NOMO-1 treated with dmso at 0.1 percent for 144 hours (cell line): ENCODE results near the gene GPR142.
"Not testable (repeated sequence)": the region's sequence is repeated elsewhere in the genome, so short reads cannot be mapped to it uniquely, and the experiment has no call there.

Experiments
- DNase-seq: peaks from one replicate; lab custom pipeline; 2025; ENCODE audit not compliant: unreplicated experiment; lab: John Stamatoyannopoulos, UW

Gene GPR142

DNA sequence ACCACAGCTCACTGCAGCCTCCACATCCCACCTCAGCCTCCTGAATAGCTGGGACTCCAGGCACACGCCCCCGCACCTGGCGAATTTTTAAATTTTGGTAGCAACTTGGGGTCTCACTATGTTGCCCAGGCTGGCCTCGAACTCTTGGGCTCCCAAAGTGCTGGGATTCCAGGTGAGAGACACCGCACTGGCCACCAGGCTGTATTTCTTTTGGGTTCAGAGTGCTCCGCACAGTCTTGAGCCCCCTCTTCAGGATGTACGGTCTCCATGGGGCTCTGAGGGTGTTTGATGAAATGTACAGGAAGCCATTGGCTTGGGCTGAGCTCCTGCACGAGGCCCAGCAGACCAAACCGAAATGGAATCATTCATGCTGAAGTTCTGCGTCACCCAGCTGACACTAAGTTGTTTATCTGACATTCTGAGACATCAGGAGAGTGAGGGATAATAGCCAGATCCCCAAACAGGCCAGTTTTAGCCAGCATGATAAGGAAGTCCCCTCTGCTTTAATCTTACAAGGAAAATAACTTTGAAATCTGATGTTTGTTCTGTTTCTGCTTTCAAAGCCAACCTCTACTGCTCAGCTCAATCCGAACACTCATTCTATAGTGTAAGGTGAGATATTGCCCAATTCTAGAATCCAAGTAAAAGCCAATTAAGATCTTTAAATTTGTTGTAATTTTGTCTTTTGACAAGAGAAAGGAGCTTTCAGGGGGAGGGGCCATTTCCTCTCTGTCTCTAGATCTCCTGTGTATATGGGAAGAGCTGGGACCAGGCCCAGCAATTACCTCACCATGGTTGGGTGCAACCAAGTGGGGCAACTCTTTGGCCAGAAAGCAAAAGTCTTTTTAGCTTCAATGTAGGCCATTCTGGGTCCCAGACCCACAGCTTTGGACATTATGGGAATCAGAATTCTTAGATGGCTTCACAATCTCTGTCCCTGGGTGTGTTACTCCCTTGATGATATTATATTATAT, 23.7 kb downstream of the GPR142 start:
- DNase-seq, result no peak

GRCh38 chr17:74391771-74392170, 24.5 kb downstream of the GPR142 start:
- DNase-seq, result no peak

DNA sequence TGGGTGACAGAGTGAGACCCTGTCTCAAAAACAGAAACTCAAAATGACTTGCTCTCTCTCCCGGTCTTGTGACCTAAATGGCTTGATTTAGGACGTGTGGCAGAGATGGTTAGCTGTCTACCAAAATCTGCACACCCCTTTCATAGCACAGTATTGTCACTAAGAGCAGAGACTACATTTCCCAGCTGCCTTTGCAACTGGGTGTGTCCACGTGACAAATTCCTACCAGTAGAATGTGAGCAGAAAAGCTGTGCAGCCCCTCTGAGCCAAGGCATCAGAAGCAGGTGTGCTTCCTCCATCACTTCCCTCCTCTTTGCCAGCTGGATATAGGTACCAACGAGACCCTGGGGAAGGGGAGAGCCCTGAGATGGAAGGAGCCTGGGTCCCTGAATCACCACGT, 25.5 kb downstream of the GPR142 start:
- DNase-seq, result no peak

GRCh38 chr17:74393346-74393942, 26.1 kb downstream of the GPR142 start:
- DNase-seq, result no peak

GRCh38 chr17:74394275-74394950, 27.1 kb downstream of the GPR142 start:
- DNase-seq, result no peak

- DNase-seq, result no peak
Measured at GRCh38 chr17:74394977-74395376, 27.7 kb downstream of the GPR142 start.

DNA sequence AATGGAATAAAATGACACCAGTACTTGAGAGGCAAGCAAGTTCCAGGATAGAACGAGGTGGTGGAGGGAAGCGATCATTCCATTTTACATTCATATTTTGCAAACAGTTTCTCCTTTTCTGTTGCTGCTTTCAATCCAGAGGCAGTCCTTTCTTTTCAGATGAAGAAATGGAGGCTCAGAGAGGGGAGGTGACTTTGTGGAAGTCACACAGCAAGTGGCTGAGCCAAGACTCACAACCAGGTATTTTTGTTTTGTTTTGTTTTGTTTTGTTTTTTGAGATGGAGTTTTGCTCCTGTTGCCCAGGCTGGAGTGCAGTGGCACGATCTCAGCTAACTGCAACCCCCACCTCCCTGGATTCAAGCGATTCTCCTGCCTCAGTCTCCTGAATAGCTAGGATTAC, 29.3 kb downstream of the GPR142 start:
- DNase-seq, result no peak

DNA sequence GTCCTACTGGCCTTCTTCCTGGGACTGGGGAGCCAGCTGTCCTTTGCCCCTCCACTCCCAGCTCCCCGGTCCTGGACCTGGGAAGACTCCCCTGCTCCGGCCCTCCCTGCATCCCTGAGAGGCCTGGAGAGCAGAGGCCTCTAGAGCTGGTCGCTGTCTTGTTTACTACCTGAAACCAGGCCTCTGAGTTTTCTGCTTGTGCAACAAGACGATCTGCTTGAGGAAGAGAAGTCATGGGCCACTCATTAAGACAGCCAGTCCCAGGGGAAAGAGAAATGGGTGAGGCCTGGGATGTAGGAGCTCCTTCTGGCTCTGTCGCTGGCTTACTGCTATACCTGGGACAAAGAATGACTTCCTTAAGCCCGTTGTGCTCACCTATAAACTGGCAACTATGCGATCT, 34.7 kb downstream of the GPR142 start:
- DNase-seq, result no peak

GRCh38 chr17:74403512-74404137, 36.3 kb downstream of the GPR142 start:
- DNase-seq, result no peak

GRCh38 chr17:74404218-74404617, 36.9 kb downstream of the GPR142 start:
- no peak for DNase-seq

DNA sequence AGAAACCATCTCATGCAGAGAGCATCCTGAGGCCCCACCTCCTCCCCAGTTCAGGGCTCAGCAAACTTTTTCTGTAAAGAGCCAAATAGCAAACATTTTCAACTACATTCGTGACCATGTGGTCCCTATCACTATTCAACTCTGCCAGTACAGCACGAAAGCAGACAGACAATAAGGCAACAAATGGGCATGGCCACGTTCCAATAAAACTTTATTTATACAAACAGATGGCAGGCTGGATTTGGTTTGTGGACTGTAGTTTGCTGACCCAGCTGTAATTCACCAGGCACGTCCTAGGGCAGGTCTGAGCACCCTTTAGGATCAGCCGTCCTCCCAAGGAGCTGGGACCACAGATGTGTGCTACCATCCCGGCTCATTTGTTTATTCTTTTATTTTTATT, 37.5 kb downstream of the GPR142 start:
- no peak for DNase-seq

GRCh38 chr17:74405311-74405710, 38.0 kb downstream of the GPR142 start:
- not testable (repeated sequence) for DNase-seq

GRCh38 chr17:74407384-74407783, 40.1 kb downstream of the GPR142 start:
- DNase-seq, result no peak

DNA sequence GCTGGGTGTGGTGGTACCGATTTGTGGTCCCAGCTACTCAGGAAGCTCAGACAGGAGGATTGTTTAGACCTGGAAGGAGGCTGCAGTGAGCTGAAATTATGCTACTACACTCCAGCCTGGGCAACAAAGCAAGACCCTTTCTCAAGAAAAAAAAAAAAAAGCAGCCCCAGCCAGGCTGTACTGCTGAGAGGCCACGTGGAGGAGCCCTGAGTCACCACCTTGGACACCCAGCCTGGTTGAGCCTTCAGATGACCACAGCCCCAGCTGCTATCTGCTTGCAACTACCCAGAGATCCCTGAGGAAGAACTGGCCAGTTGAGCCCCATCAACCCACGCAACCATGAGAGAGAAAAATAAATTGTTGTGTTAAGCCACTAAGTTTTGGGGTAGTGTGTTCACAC, 41.0 kb downstream of the GPR142 start:
- no peak for DNase-seq

- no peak for DNase-seq
Measured at GRCh38 chr17:74408815-74409214, 41.5 kb downstream of the GPR142 start.

DNA sequence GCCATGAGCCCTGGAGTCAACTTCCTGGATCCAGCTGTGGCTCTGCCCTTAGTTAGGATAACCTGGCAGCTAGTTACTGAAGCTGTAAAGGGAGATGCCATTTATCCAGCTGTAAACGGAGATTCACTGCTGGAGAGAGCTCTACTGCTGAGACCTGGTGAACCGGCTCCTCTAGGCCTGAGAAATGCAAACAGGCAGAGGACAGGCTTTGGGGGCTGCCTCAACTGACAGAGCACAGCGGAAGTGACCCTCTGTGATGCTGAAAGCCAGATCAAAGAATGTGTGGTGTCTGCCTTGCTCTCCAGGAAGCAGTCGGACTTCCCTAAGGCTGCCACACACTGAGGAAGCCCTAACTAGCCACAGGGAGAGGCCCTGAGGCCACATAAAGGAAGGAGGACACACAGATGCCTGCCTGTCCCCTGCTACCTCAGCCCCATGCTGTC, 42.7 kb downstream of the GPR142 start:
- DNase-seq, result no peak

DNA sequence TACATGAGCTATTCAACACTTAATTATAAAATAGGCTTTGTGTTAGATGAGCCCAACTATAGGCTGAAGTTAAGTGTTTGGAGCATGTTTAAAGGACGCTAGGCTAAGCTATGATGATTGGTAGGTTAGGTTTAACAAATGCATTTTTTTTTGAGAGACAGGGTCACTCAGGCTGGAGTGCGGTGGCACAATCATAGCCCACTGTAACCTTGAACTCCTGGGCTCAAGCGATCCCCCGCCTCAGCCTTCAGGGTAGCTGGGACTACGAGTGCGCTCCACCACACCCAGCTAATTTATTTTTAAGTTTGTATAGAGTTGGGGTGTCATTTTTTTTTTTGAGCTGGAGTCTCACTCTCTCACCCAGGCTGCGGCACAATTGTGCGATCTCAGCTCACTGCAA, 45.3 kb downstream of the GPR142 start:
- no peak for DNase-seq

DNA sequence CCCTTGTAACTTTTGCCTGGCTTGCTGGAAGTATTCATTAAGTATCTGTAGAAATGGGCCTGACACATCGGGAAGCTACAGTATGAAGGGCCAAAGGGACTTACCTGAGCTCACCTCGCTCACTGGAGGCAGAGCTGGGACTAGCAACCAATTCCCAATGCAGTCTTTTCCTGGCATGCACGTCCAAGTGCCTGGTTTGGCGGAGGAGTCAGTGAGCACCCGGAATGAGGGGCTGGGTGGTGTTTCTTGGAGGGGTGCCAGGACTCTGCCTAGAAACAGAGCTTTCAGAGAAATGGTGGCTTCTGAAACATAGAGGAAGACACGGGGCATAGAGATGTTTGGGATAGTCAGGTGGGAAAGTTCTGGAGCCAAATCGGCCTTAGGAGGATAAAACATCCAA, 46.2 kb downstream of the GPR142 start:
- no peak for DNase-seq

GRCh38 chr17:74414510-74414909, 47.2 kb downstream of the GPR142 start:
- DNase-seq, result no peak

GRCh38 chr17:74415608-74416396, 48.5 kb downstream of the GPR142 start:
- no peak for DNase-seq
